Neural cell (in vitro differentiated cells): Measurements from ENCODE around the gene RSL24D1. TPM values are rescaled to one million over a fixed set of nuclear protein-coding genes. Genes with fewer than 3 reads are reported as not detected.

Experiments used
- H2AFZ ChIP-seq: fragments of 200-600, 300-800 bp; sonication (generic), shearing (Covaris generic); 2 replicates; pipeline ENCODE4 v1.6.0; 2014; ENCODE audit warnings: low read depth, mild to moderate bottlenecking, antibody characterized with exemption, low read length, moderate library complexity
- H3F3A ChIP-seq: fragments of 200-600 bp; shearing (Covaris generic); 2 replicates; pipeline ENCODE4 v1.6.1; 2016; ENCODE audit warnings: mild to moderate bottlenecking, moderate library complexity, mixed read lengths, antibody characterized with exemption, low read length; ENCODE audit not compliant: insufficient read depth, poor library complexity, severe bottlenecking
- H3K27ac ChIP-seq: fragments of 200-600, 300-800 bp; sonication (generic), shearing (Covaris generic); 2 replicates; pipeline ENCODE4 v1.5.1; 2014; ENCODE audit warnings: mild to moderate bottlenecking, low read length, moderate library complexity
- H3K27me3 ChIP-seq: fragments of 300-800, 200-600 bp; sonication (generic), shearing (Covaris generic); 2 replicates; pipeline ENCODE4 v1.6.0; 2014; ENCODE audit warnings: mild to moderate bottlenecking, low read depth, low read length, moderate library complexity; ENCODE audit not compliant: insufficient read depth
- H3K36me3 ChIP-seq: fragments of 300-800, 200-600 bp; sonication (generic), shearing (Covaris generic); 2 replicates; pipeline ENCODE4 v1.5.1; 2014; ENCODE audit warnings: mild to moderate bottlenecking, antibody characterized with exemption, low read length, moderate library complexity; ENCODE audit not compliant: insufficient read depth
- H3K4me2 ChIP-seq: fragments of 300-800, 200-600 bp; sonication (generic), shearing (Covaris generic); 2 replicates; pipeline ENCODE4 v1.6.0; 2014; ENCODE audit warnings: mild to moderate bottlenecking, low read length
- H3K4me3 ChIP-seq: fragments of 300-800, 200-600 bp; sonication (generic), shearing (Covaris generic); 2 replicates; pipeline ENCODE4 v1.5.1; 2014; ENCODE audit warnings: mild to moderate bottlenecking, low read length, moderate library complexity
- H3K79me2 ChIP-seq: fragments of 200-600 bp; shearing (Covaris generic); replicated peaks from 2 replicates; pipeline ENCODE4 v1.6.0; 2014; ENCODE audit warnings: mild to moderate bottlenecking, low read length, moderate library complexity; ENCODE audit not compliant: insufficient read depth
- H3K9ac ChIP-seq: fragments of 300-800, 200-600 bp; sonication (generic), shearing (Covaris generic); 2 replicates; pipeline ENCODE4 v1.6.1; 2016; ENCODE audit warnings: mild to moderate bottlenecking, low read length, mixed read lengths
- H3K9me2 ChIP-seq: fragments of 200-600 bp; shearing (Covaris generic); 2 replicates; pipeline ENCODE4 v1.6.1; 2016; ENCODE audit warnings: mild to moderate bottlenecking, low read length, mixed read lengths; ENCODE audit not compliant: insufficient read depth
- H3K9me3 ChIP-seq: fragments of 200-600, 300-800 bp; sonication (generic), shearing (Covaris generic); 2 replicates; pipeline ENCODE4 v1.6.1; 2016; ENCODE audit warnings: mild to moderate bottlenecking, mixed run types, low read length, moderate library complexity, mixed read lengths
- H4K20me1 ChIP-seq: fragments of 200-600 bp; shearing (Covaris generic); 2 replicates; pipeline ENCODE4 v1.6.1; 2016; ENCODE audit warnings: mild to moderate bottlenecking, mixed run types; ENCODE audit not compliant: insufficient read depth
- CTCF ChIP-seq: fragments of 450-650 bp; IDR thresholded peaks from 2 replicates; pipeline ENCODE4 v1.5.1; 2014; ENCODE audit warnings: antibody characterized with exemption, mild to moderate bottlenecking, moderate library complexity; ENCODE audit not compliant: poor library complexity, severe bottlenecking
- EP300 ChIP-seq: fragments of 450-650 bp; conservative IDR thresholded peaks from 2 replicates; pipeline ENCODE4 v1.6.1; 2014; ENCODE audit warnings: antibody characterized with exemption, mild to moderate bottlenecking, moderate library complexity; ENCODE audit not compliant: poor library complexity, severe bottlenecking
- EZH2 ChIP-seq: fragments of 200-600, 300-800 bp; shearing (Covaris generic), sonication (generic); IDR thresholded peaks from 2 replicates; pipeline ENCODE4 v1.6.1; 2014; ENCODE audit warnings: antibody characterized with exemption, low read length, borderline replicate concordance, mild to moderate bottlenecking; ENCODE audit not compliant: insufficient read depth, poor library complexity, severe bottlenecking
- MXI1 ChIP-seq: fragments of 450-650 bp; conservative IDR thresholded peaks from 2 replicates; pipeline ENCODE4 v1.6.1; 2014; ENCODE audit warnings: antibody characterized with exemption, mild to moderate bottlenecking; ENCODE audit not compliant: poor library complexity, severe bottlenecking
- POLR2AphosphoS5 ChIP-seq: IDR thresholded peaks from 2 replicates; pipeline ENCODE4 v1.6.1; 2012
- RAD21 ChIP-seq: fragments of 450-650 bp; conservative IDR thresholded peaks from 2 replicates; pipeline ENCODE4 v1.6.1; 2014; ENCODE audit warnings: antibody characterized with exemption, mild to moderate bottlenecking, moderate library complexity
- REST ChIP-seq: IDR thresholded peaks from 2 replicates; pipeline ENCODE4 v1.6.1; 2012; ENCODE audit warnings: borderline replicate concordance
- SMC3 ChIP-seq: fragments of 450-650 bp; conservative IDR thresholded peaks from 2 replicates; pipeline ENCODE4 v1.6.1; 2014; ENCODE audit warnings: antibody characterized with exemption, mild to moderate bottlenecking, moderate library complexity; ENCODE audit not compliant: poor library complexity
- TAF1 ChIP-seq: IDR thresholded peaks from 2 replicates; pipeline ENCODE4 v1.6.1; 2012; ENCODE audit warnings: low read depth
- polyA plus RNA-seq: library from polyadenylated mRNA; depleted of rRNA; stranded (reverse); fragments of >200 nt; gene quantifications from 2 replicates; pipeline ENCODE4 v1.2.3, GENCODE V29; 2014

RSL24D1 gene
- polyA plus RNA-seq, 1 donor from 2014 or later, result 227 TPM

- Histone ChIP-seq H3K79me2 (peaks cover 41% of the 10 kb centered on the region), H3K9me2 (no peaks in the 10 kb centered on the region), H3F3A (no peaks in the 10 kb centered on the region), H3K4me3 (peak overlapping the region; percentile 82), H3K9me3 (no peaks in the 10 kb centered on the region), H2AFZ (peak overlapping the region; percentile 89), H3K27me3 (no peaks in the 10 kb centered on the region), H3K4me2 (peak overlapping the region; percentile 92), H4K20me1 (no peaks in the 10 kb centered on the region), H3K27ac (peak overlapping the region; percentile 84), H3K36me3 (no peaks in the 10 kb centered on the region), H3K9ac (peak overlapping the region; percentile 83)
- TF ChIP-seq MXI1 (no peak), REST (no peak), EP300 (no peak), SMC3 (no peak), RAD21 (no peak), EZH2 (no peak), POLR2AphosphoS5 (no peak), TAF1 (no peak), CTCF (no peak)
Observed at GRCh38 chr15:55195996-55196395, 745 bp downstream of the RSL24D1 start.

- no peak for TF ChIP-seq SMC3
- no peak for TF ChIP-seq EZH2
- TF ChIP-seq REST, result no peak
- TF ChIP-seq CTCF, result no peak
- TF ChIP-seq MXI1, result no peak
- TF ChIP-seq RAD21, result no peak
- TF ChIP-seq EP300, result no peak
- TF ChIP-seq TAF1, result no peak
- TF ChIP-seq POLR2AphosphoS5, result no peak
- H2AFZ ChIP-seq, result no peak overlapping the region
- H3K9me2 ChIP-seq, result no peaks in the 10 kb centered on the region
- H3F3A ChIP-seq, result no peaks in the 10 kb centered on the region
- peaks cover 43% of the 10 kb centered on the region for H3K79me2 ChIP-seq
- no peaks in the 10 kb centered on the region for H3K36me3 ChIP-seq
- no peaks in the 10 kb centered on the region for H4K20me1 ChIP-seq
- no peaks in the 10 kb centered on the region for H3K9me3 ChIP-seq
- no peak overlapping the region for H3K9ac ChIP-seq
- peak overlapping the region; percentile 82 for H3K4me3 ChIP-seq
- no peaks in the 10 kb centered on the region for H3K27me3 ChIP-seq
- peak overlapping the region; percentile 92 for H3K4me2 ChIP-seq
- H3K27ac ChIP-seq, result no peak overlapping the region
Observed at GRCh38 chr15:55194256-55194655, 2.5 kb downstream of the RSL24D1 start.
